GM19328 (cell line): Measurements from ENCODE around the gene ERVK3-1.
"Not testable (repeated sequence)": the region's sequence is repeated elsewhere in the genome, so short reads cannot be mapped to it uniquely, and the experiment has no call there.

Experiments
- ATAC-seq: cut with Tn5 transposase; IDR thresholded peaks from one replicate; pipeline ENCODE4 v1.9.1; 2021; ENCODE audit warnings: mild to moderate bottlenecking, moderate library complexity; ENCODE audit not compliant: unreplicated experiment

Gene ERVK3-1, protein sequence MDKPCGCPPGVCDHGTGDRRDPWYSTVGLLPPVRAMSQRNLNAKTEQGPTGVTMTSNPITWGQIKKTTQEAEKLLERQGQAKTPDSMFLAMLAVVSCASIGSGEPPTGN

GRCh38 chr19:58305065-58305931 lies at the start of gene ERVK3-1:
Gene ERVK3-1 (plus strand): TSS chr19:58305377. CDS start chr19:58312169, 6,792 bp downstream.
- ATAC-seq, result peak; percentile 96

- ATAC-seq, result not testable (repeated sequence)
These were observed 46.9 kb upstream of the ERVK3-1 start for GRCh38 chr19:58258259-58258658.

DNA sequence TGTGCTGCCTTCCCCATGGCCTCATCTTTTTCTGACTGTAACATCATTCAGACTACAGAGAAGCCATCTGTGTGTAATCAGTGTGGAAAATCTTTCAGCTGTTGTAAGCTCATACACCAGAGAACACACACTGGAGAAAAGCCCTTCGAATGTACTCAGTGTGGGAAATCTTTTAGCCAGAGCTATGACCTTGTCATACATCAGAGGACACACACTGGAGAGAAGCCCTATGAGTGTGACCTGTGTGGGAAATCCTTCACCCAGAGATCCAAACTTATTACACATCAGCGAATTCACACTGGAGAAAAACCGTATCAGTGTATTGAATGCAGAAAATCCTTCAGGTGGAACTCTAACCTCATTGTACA lies 43.6 kb upstream of the ERVK3-1 start:
- ATAC-seq, result no peak

- ATAC-seq, result no peak
These were observed 42.9 kb upstream of the ERVK3-1 start for GRCh38 chr19:58261968-58262921.

- ATAC-seq, result no peak
These were observed 42.3 kb upstream of the ERVK3-1 start for GRCh38 chr19:58262922-58263296.

GRCh38 chr19:58265100-58265499 lies 40.1 kb upstream of the ERVK3-1 start:
- ATAC-seq, result no peak

- ATAC-seq, result no peak
These were observed 36.8 kb upstream of the ERVK3-1 start for GRCh38 chr19:58268344-58268743.

GRCh38 chr19:58274771-58275201 lies 30.4 kb upstream of the ERVK3-1 start:
- no peak for ATAC-seq

GRCh38 chr19:58275564-58275963 lies 29.6 kb upstream of the ERVK3-1 start:
- ATAC-seq, result no peak

DNA sequence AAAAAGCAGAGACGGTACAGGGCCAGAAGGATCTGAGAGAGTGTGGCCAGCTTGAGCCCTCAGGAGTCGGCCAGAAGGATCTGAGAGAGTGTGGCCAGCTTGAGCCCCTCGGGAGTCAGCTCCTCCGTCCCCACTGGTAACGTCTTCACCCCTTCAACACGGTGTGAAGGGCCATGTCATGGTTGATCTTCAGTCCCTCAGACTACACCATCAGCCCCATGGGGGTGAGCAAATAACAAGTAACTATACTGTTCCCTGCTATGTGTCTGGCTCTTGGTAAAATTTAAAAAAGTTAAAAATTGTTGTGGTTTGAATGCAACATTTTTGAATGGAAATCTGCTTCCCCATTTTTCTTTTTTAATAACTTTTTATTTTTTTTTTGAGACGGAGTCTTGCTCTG lies 28.0 kb upstream of the ERVK3-1 start:
- no peak for ATAC-seq

- ATAC-seq, result no peak
These were observed 27.2 kb upstream of the ERVK3-1 start for GRCh38 chr19:58277748-58278540.

GRCh38 chr19:58278541-58279041 lies 26.6 kb upstream of the ERVK3-1 start, which contains the start of gene ZNF8:
Gene ZNF8 (plus strand): TSS chr19:58278955. CDS start chr19:58279082, 127 bp downstream.
- peak; percentile 97 for ATAC-seq

DNA sequence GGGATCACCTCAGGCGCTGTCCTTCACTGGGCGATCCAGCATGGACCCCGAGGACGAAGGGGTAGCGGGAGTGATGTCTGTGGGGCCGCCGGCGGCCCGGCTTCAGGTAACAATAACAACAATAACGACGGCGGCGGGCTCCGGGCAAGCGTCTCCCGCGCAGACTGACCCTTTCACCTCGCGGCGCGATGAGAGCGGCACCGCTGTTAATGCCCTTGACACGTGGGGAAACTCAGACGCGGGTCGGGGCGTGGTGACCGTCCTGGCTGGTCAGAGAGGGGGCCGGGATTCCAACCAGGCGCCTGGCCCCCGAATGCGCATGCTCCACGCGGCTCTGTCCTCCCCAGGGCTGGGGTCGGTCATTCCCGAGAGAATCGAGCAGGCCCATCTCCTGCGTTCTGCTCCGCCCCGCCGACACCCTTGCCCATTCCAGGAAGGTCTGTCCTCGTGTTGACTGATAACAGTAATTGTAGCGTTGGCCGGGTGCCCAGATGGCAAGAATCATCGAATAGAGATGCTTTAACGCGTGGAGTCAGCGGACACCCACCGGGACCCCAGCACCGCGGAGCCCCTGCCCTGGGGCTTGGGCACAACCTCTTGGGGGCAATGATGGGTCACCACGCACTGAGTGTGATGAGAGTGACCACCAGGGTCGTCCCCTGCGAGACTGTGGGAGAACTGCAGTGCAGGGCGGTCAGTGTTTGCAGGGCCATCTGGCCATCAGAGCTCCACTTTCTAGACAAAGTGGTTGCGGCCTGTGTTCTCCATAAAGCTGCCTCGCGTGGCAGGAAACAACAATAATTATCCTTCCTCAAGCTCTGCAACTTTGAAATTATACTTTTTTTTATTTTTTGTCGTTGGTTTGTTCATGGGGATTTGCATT lies 25.9 kb upstream of the ERVK3-1 start:
- peak; percentile 20 for ATAC-seq

DNA sequence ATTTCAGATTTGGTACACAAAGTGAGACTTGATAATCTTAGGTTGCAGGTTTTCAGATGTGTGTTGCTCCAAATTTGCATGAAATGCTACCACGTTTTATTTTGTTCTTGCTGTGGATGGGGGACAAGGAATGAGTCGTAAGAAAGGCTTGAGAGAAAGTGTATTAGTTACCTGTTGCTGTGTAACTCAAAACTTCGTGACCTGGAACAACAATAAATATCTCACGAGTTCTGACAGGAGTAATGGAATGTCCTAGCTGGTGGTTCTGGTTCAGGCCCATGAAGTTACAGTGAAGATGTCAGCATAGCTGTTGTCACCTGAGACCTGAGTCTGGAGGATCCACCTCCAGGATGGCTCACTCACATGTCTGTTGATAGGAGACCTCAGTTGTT lies 25.3 kb upstream of the ERVK3-1 start:
- no peak for ATAC-seq

- ATAC-seq, result no peak
These were observed 21.0 kb upstream of the ERVK3-1 start for GRCh38 chr19:58284199-58284598.

- no peak for ATAC-seq
These were observed 13.2 kb upstream of the ERVK3-1 start for GRCh38 chr19:58291943-58292342.

- no peak for ATAC-seq
These were observed 10.3 kb upstream of the ERVK3-1 start for GRCh38 chr19:58294743-58295374.

- ATAC-seq, result no peak
These were observed 9.1 kb upstream of the ERVK3-1 start for GRCh38 chr19:58296104-58296503.

- ATAC-seq, result no peak
These were observed 4.6 kb upstream of the ERVK3-1 start for GRCh38 chr19:58300620-58301019.
